Glutamatergic neuron (in vitro differentiated cells): ENCODE measurements around the gene ADAMTSL1. TPM values are rescaled to one million over a fixed set of nuclear protein-coding genes. Genes with fewer than 3 reads are reported as not detected.

ENCODE experiments used
- DNase-seq: peaks from one replicate; pipeline ENCODE4 v3.0.0; 2022
- H3K27ac Mint-ChIP-seq: one replicate; pipeline ENCODE4 v1.8.0; 2020; ENCODE audit warnings: mild to moderate bottlenecking, mixed read lengths, inconsistent platforms; ENCODE audit not compliant: unreplicated experiment
- H3K27me3 Mint-ChIP-seq: one replicate; pipeline ENCODE4 v1.8.0; 2020; ENCODE audit warnings: mild to moderate bottlenecking, moderate library complexity, mixed read lengths, inconsistent platforms; ENCODE audit not compliant: unreplicated experiment
- H3K36me3 Mint-ChIP-seq: one replicate; pipeline ENCODE4 v1.8.0; 2020; ENCODE audit warnings: mild to moderate bottlenecking, mixed read lengths, inconsistent platforms; ENCODE audit not compliant: unreplicated experiment
- H3K4me1 Mint-ChIP-seq: one replicate; pipeline ENCODE4 v1.8.0; 2020; ENCODE audit warnings: mild to moderate bottlenecking, low read depth, mixed read lengths, inconsistent platforms; ENCODE audit not compliant: unreplicated experiment
- H3K4me3 Mint-ChIP-seq: one replicate; pipeline ENCODE4 v1.8.0; 2020; ENCODE audit warnings: mild to moderate bottlenecking, mixed read lengths, inconsistent platforms; ENCODE audit not compliant: unreplicated experiment
- H3K9me3 Mint-ChIP-seq: one replicate; pipeline ENCODE4 v1.8.0; 2020; ENCODE audit warnings: mild to moderate bottlenecking, moderate library complexity, mixed read lengths, inconsistent platforms; ENCODE audit not compliant: unreplicated experiment
- total RNA-seq: library from RNA; stranded (reverse); fragmentation: NEBNext Ultra II Directional; extraction: Animal tissue kit (Norgen Biotek cat#: 25700); gene quantifications from one replicate; pipeline ENCODE4 v1.2.1, GENCODE V29; 2021; ENCODE audit not compliant: unreplicated experiment
- TF ChIP-seq, protein P1 (sequence below): fragments of 200-600 bp; sonication (generic); IDR thresholded peaks from one replicate; pipeline ENCODE4 v1.5.0; 2021; ENCODE audit not compliant: partially characterized antibody, unreplicated experiment

ADAMTSL1 gene
- total RNA-seq, 1 donor from 2014 or later = 0.91 TPM

DNA sequence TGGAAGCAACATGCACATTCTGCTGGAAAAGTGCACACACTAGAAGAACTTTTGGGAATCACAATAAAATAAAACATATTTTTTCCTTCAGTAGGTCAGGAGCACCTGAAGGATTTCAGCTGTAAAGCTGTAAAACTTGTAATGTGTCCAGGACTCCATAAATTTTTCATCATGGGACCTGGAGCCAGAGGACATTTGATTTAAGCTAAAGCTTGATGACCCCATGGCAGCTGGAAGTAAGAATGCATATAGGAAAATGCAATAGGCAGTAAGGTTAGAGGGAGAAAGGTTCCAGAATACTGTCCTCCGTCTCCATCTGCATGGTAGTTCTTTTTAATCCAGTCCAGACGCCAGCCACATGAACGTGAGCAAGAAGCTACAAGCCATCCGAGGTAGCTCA is 166.0 kb downstream of the ADAMTSL1 start:
- H3K36me3 Mint-ChIP-seq = no peaks in the 10 kb centered on the region
- H3K27ac Mint-ChIP-seq = no peak overlapping the region
- DNase-seq = no peak
- peaks cover 7% of the 10 kb centered on the region for H3K4me1 Mint-ChIP-seq
- no peaks in the 10 kb centered on the region for H3K9me3 Mint-ChIP-seq
- no peaks in the 10 kb centered on the region for H3K27me3 Mint-ChIP-seq
- H3K4me3 Mint-ChIP-seq = no peak overlapping the region
- TF ChIP-seq, protein P1, sequence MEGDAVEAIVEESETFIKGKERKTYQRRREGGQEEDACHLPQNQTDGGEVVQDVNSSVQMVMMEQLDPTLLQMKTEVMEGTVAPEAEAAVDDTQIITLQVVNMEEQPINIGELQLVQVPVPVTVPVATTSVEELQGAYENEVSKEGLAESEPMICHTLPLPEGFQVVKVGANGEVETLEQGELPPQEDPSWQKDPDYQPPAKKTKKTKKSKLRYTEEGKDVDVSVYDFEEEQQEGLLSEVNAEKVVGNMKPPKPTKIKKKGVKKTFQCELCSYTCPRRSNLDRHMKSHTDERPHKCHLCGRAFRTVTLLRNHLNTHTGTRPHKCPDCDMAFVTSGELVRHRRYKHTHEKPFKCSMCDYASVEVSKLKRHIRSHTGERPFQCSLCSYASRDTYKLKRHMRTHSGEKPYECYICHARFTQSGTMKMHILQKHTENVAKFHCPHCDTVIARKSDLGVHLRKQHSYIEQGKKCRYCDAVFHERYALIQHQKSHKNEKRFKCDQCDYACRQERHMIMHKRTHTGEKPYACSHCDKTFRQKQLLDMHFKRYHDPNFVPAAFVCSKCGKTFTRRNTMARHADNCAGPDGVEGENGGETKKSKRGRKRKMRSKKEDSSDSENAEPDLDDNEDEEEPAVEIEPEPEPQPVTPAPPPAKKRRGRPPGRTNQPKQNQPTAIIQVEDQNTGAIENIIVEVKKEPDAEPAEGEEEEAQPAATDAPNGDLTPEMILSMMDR = no peak

DNA sequence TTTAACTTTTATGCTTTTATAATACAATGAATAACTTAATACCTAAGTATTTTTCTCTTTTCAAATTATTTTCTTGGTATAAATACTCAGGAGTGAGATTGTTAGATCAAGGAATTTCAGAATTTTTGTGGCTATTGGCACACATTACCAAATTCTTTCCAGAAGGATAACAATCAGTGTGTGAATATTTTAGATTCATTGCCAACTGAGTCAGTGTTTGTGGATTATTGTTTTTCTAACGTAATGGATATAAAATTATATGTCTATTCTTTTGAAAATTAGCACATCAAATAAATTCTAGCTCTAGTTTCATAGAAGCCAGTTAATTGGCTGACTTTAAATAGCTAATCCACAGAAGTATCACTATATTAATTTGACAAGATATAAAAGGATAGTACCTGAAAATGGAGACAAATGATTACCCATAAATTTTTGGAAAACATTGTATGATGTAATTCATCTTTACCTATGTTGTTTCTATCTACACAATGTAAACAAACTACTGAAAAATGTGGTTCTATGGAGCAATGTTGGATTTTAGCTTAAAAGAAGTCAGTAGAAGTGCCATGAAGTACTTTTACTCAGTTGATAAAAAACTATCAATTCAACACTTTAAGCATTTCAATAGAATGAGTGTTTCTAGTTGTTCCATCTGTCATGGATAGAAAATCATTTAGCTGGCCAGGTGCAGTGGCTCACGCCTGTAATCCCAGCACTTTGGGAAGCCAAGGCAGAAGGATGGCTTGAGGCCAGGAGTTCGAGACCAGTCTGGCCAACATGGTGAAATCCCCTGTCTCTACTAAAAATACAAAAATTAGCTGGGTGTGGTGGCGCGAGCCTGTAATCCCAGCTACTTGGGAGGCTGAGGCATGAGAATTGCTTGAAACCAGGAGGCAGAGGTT is 185.1 kb downstream of the ADAMTSL1 start:
- no peak for DNase-seq
- Mint-ChIP-seq H3K4me1 (no peaks in the 10 kb centered on the region), H3K4me3 (no peak overlapping the region), H3K9me3 (no peaks in the 10 kb centered on the region), H3K27me3 (no peaks in the 10 kb centered on the region), H3K36me3 (no peaks in the 10 kb centered on the region), H3K27ac (no peak overlapping the region)
- TF ChIP-seq, protein P1 = no peak

DNA sequence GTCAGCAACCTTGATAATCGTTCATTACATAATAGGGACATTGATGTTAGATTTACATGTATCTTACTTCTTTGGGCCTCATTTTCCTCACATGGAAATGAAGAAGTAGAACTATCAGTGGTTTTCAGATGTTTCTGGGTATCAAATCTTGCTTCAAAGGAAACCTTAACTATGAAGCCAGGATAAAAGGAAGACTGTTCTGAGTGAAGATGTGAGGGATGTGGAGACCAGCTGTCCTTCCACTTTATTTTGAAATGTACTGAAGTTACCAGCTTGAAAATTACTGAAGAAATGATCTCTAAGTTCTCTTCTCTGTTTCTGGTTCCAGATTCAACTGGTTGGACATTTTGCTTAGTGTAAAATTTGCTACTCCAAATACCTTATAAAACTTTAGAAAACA is 186.0 kb downstream of the ADAMTSL1 start:
- H3K9me3 Mint-ChIP-seq = no peaks in the 10 kb centered on the region
- no peaks in the 10 kb centered on the region for H3K4me1 Mint-ChIP-seq
- no peaks in the 10 kb centered on the region for H3K36me3 Mint-ChIP-seq
- no peak overlapping the region for H3K27ac Mint-ChIP-seq
- H3K27me3 Mint-ChIP-seq = no peaks in the 10 kb centered on the region
- TF ChIP-seq, protein P1 = no peak
- no peak overlapping the region for H3K4me3 Mint-ChIP-seq
- DNase-seq = no peak

DNA sequence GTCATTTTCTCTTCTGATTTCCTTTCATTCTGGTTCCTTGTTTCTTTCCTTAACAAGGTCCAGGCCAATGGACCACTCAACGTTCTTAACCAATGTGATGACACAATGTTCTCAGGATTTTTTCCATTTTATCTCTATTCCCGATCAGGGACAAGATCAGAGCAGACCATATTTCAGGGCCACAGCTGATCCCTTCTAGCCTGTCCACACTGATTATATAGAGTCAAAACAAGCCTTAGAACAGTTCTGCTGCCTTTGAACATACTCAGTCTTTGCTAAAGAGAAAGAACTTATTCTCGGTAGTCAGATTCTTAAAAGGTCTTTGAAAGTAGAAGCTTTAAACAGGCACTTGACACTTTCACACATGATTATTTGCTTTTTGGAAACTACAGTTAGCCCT is 188.4 kb downstream of the ADAMTSL1 start:
- TF ChIP-seq, protein P1 = no peak
- H3K9me3 Mint-ChIP-seq = no peaks in the 10 kb centered on the region

DNA sequence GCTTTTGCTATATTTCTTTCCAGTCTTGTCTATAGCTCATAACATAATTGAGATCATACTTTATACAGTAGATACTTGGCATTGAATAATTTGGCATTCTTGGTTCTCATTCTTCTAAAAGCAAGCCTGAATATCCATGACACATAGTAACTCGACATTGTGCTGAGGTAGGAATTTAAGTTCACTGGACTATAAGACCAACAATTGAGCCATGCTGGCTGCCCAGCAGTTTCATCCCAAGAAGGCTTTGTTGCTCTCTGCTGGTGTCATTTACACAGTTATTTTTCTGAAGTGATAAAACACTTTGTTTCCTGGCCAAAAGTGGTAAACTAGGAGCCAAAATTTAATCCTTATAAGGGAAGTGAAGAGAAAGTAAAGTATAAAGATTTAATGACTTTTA is 192.0 kb downstream of the ADAMTSL1 start:
- Mint-ChIP-seq H3K27me3 (no peaks in the 10 kb centered on the region), H3K27ac (no peak overlapping the region)

More for the DNA sequence above, 188.4 kb downstream of the ADAMTSL1 start:
- no peaks in the 10 kb centered on the region for H3K4me1 Mint-ChIP-seq
- no peak for DNase-seq
- no peaks in the 10 kb centered on the region for H3K27me3 Mint-ChIP-seq
- H3K27ac Mint-ChIP-seq = no peak overlapping the region
- H3K36me3 Mint-ChIP-seq = no peaks in the 10 kb centered on the region
- H3K4me3 Mint-ChIP-seq = no peak overlapping the region

More for the DNA sequence above, 192.0 kb downstream of the ADAMTSL1 start:
- Mint-ChIP-seq H3K9me3 (no peaks in the 10 kb centered on the region), H3K4me3 (no peak overlapping the region), H3K4me1 (no peaks in the 10 kb centered on the region), H3K36me3 (no peaks in the 10 kb centered on the region)
- no peak for DNase-seq
- TF ChIP-seq, protein P1 = no peak
